ENCODE results near the gene HMX1. TPM values are rescaled to one million over a fixed set of nuclear protein-coding genes. Genes with fewer than 3 reads are reported as not detected.

HMX1 gene
- total and polyA plus RNA-seq, 4 donors, result 0.69 to 5.5 (median 3.9) TPM

- Histone ChIP-seq H3K27me3 (ENCODE audit: control insufficient read depth, insufficient read depth, low read length) (no peaks in the 10 kb centered on the region), H3K4me3 (ENCODE audit: low read depth, low read length) (no peak overlapping the region), H3K27ac (ENCODE audit: low read depth, low read length) (no peak overlapping the region), H3K9me3 (ENCODE audit: control insufficient read depth, insufficient read depth, low read length) (no peaks in the 10 kb centered on the region), H3K36me3 (ENCODE audit: control insufficient read depth, insufficient read depth, low read length) (no peaks in the 10 kb centered on the region), H3K4me1 (ENCODE audit: control insufficient read depth, insufficient read depth, low read length) (no peaks in the 10 kb centered on the region)
- no peak for DNase-seq (ENCODE audit: low read depth in 4 of 6, low spot score in 6 of 6)
- 92% methylated on average over 15 of the region's 15 CpGs for WGBS (ENCODE audit: insufficient coverage)
Observed at GRCh38 chr4:8835521-8836365, 35.9 kb downstream of the HMX1 start.

GRCh38 chr4:8834681-8835220 is 36.9 kb downstream of the HMX1 start:
- Histone ChIP-seq H3K4me3 (ENCODE audit: low read depth, low read length) (no peak overlapping the region), H3K27ac (ENCODE audit: low read depth, low read length) (no peak overlapping the region), H3K4me1 (ENCODE audit: control insufficient read depth, insufficient read depth, low read length) (no peaks in the 10 kb centered on the region), H3K9me3 (ENCODE audit: control insufficient read depth, insufficient read depth, low read length) (no peaks in the 10 kb centered on the region), H3K27me3 (ENCODE audit: control insufficient read depth, insufficient read depth, low read length) (no peaks in the 10 kb centered on the region), H3K36me3 (ENCODE audit: control insufficient read depth, insufficient read depth, low read length) (no peaks in the 10 kb centered on the region)
- 42% methylated on average over 10 of the region's 11 CpGs for WGBS (ENCODE audit: insufficient coverage)
- no peak for DNase-seq (ENCODE audit: low read depth in 4 of 6, low spot score in 6 of 6)

- H3K27me3 ChIP-seq (ENCODE audit: control insufficient read depth, insufficient read depth, low read length), result no peaks in the 10 kb centered on the region
- H3K36me3 ChIP-seq (ENCODE audit: control insufficient read depth, insufficient read depth, low read length), result no peaks in the 10 kb centered on the region
- peak in 2 of 6 donors; percentile 38 for DNase-seq (ENCODE audit: low read depth in 4 of 6, low spot score in 6 of 6)
- no peaks in the 10 kb centered on the region for H3K9me3 ChIP-seq (ENCODE audit: control insufficient read depth, insufficient read depth, low read length)
- H3K27ac ChIP-seq (ENCODE audit: low read depth, low read length), result no peak overlapping the region
- 70% methylated on average over 13 of the region's 18 CpGs for WGBS (ENCODE audit: insufficient coverage)
- H3K4me1 ChIP-seq (ENCODE audit: control insufficient read depth, insufficient read depth, low read length), result no peaks in the 10 kb centered on the region
- no peak overlapping the region for H3K4me3 ChIP-seq (ENCODE audit: low read depth, low read length)
Observed at GRCh38 chr4:8832113-8832915, 39.3 kb downstream of the HMX1 start.

- WGBS (ENCODE audit: insufficient coverage), result 81% methylated on average over 5 of the region's 13 CpGs
- no peak overlapping the region for H3K4me3 ChIP-seq (ENCODE audit: low read depth, low read length)
- H3K27me3 ChIP-seq (ENCODE audit: control insufficient read depth, insufficient read depth, low read length), result no peaks in the 10 kb centered on the region
- H3K27ac ChIP-seq (ENCODE audit: low read depth, low read length), result no peak overlapping the region
- no peaks in the 10 kb centered on the region for H3K4me1 ChIP-seq (ENCODE audit: control insufficient read depth, insufficient read depth, low read length)
- DNase-seq (ENCODE audit: low read depth in 4 of 6, low spot score in 6 of 6), result no peak
- no peaks in the 10 kb centered on the region for H3K36me3 ChIP-seq (ENCODE audit: control insufficient read depth, insufficient read depth, low read length)
- no peaks in the 10 kb centered on the region for H3K9me3 ChIP-seq (ENCODE audit: control insufficient read depth, insufficient read depth, low read length)
Observed at GRCh38 chr4:8831221-8832112, 40.2 kb downstream of the HMX1 start.

- Histone ChIP-seq H3K4me3 (ENCODE audit: low read depth, low read length) (no peak overlapping the region), H3K9me3 (ENCODE audit: control insufficient read depth, insufficient read depth, low read length) (no peaks in the 10 kb centered on the region), H3K27ac (ENCODE audit: low read depth, low read length) (no peak overlapping the region), H3K27me3 (ENCODE audit: control insufficient read depth, insufficient read depth, low read length) (no peaks in the 10 kb centered on the region), H3K4me1 (ENCODE audit: control insufficient read depth, insufficient read depth, low read length) (no peaks in the 10 kb centered on the region), H3K36me3 (ENCODE audit: control insufficient read depth, insufficient read depth, low read length) (no peaks in the 10 kb centered on the region)
- 88% methylated on average over 10 of the region's 11 CpGs for WGBS (ENCODE audit: insufficient coverage)
- DNase-seq (ENCODE audit: low read depth in 4 of 6, low spot score in 6 of 6), result no peak
Observed at GRCh38 chr4:8830611-8831200, 40.9 kb downstream of the HMX1 start.

- Histone ChIP-seq H3K36me3 (ENCODE audit: control insufficient read depth, insufficient read depth, low read length) (no peaks in the 10 kb centered on the region), H3K4me1 (ENCODE audit: control insufficient read depth, insufficient read depth, low read length) (no peaks in the 10 kb centered on the region), H3K4me3 (ENCODE audit: low read depth, low read length) (no peak overlapping the region), H3K27ac (ENCODE audit: low read depth, low read length) (no peak overlapping the region), H3K27me3 (ENCODE audit: control insufficient read depth, insufficient read depth, low read length) (no peaks in the 10 kb centered on the region), H3K9me3 (ENCODE audit: control insufficient read depth, insufficient read depth, low read length) (no peaks in the 10 kb centered on the region)
- DNase-seq (ENCODE audit: low read depth in 4 of 6, low spot score in 6 of 6), result no peak
- 56% methylated on average over 7 of the region's 7 CpGs for WGBS (ENCODE audit: insufficient coverage)
Observed at GRCh38 chr4:8830056-8830455, 41.6 kb downstream of the HMX1 start.

GRCh38 chr4:8829584-8829983 is 42.1 kb downstream of the HMX1 start:
- Histone ChIP-seq H3K36me3 (ENCODE audit: control insufficient read depth, insufficient read depth, low read length) (no peaks in the 10 kb centered on the region), H3K27me3 (ENCODE audit: control insufficient read depth, insufficient read depth, low read length) (no peaks in the 10 kb centered on the region), H3K4me1 (ENCODE audit: control insufficient read depth, insufficient read depth, low read length) (no peaks in the 10 kb centered on the region), H3K9me3 (ENCODE audit: control insufficient read depth, insufficient read depth, low read length) (no peaks in the 10 kb centered on the region), H3K4me3 (ENCODE audit: low read depth, low read length) (no peak overlapping the region), H3K27ac (ENCODE audit: low read depth, low read length) (no peak overlapping the region)
- WGBS (ENCODE audit: insufficient coverage), result 88% methylated on average over 2 of the region's 2 CpGs
- DNase-seq (ENCODE audit: low read depth in 4 of 6, low spot score in 6 of 6), result no peak

GRCh38 chr4:8828869-8829268 is 42.8 kb downstream of the HMX1 start:
- 100% methylated on average over 1 of the region's 4 CpGs for WGBS (ENCODE audit: insufficient coverage)
- no peaks in the 10 kb centered on the region for H3K36me3 ChIP-seq (ENCODE audit: control insufficient read depth, insufficient read depth, low read length)
- H3K9me3 ChIP-seq (ENCODE audit: control insufficient read depth, insufficient read depth, low read length), result no peaks in the 10 kb centered on the region
- H3K4me1 ChIP-seq (ENCODE audit: control insufficient read depth, insufficient read depth, low read length), result no peaks in the 10 kb centered on the region
- DNase-seq (ENCODE audit: low read depth in 4 of 6, low spot score in 6 of 6), result no peak
- no peak overlapping the region for H3K27ac ChIP-seq (ENCODE audit: low read depth, low read length)
- no peak overlapping the region for H3K4me3 ChIP-seq (ENCODE audit: low read depth, low read length)
- no peaks in the 10 kb centered on the region for H3K27me3 ChIP-seq (ENCODE audit: control insufficient read depth, insufficient read depth, low read length)

All from spinal cord (tissue), 10 donors.